WTC11 (cell line): Measurements from ENCODE around the gene CD8A. TPM values are rescaled to one million over a fixed set of nuclear protein-coding genes. Genes with fewer than 3 reads are reported as not detected.

Experiments
- AFF4 ChIP-seq: sonication (generic); formaldehyde crosslinking; IDR thresholded peaks from 2 replicates; pipeline ENCODE4 v1.8.1; 2023; ENCODE audit warnings: mild to moderate bottlenecking, missing genetic modification reagents, borderline replicate concordance
- AR ChIP-seq: fragments of 250-450 bp; sonication (Bioruptor Pico); IDR thresholded peaks from 2 replicates; pipeline ENCODE4 v1.9.0; 2021; ENCODE audit warnings: mild to moderate bottlenecking
- CREB1 ChIP-seq: sonication (generic); formaldehyde crosslinking; IDR thresholded peaks from 2 replicates; pipeline ENCODE4 v1.8.0; 2023; ENCODE audit warnings: mild to moderate bottlenecking, missing genetic modification reagents
- E2F1 ChIP-seq: sonication (generic); formaldehyde crosslinking; IDR thresholded peaks from 2 replicates; pipeline ENCODE4 v1.8.0; 2022; ENCODE audit warnings: mild to moderate bottlenecking, missing genetic modification reagents
- E2F5 ChIP-seq: sonication (generic); formaldehyde crosslinking; IDR thresholded peaks from 2 replicates; pipeline ENCODE4 v1.8.1; 2022; ENCODE audit warnings: mild to moderate bottlenecking, moderate library complexity, missing genetic modification reagents
- EMX1 ChIP-seq: fragments of 250-450 bp; sonication (Bioruptor Pico); IDR thresholded peaks from 2 replicates; pipeline ENCODE4 v1.8.0; 2021; ENCODE audit warnings: mild to moderate bottlenecking
- FOXJ3 ChIP-seq: sonication (generic); formaldehyde crosslinking; IDR thresholded peaks from 2 replicates; pipeline ENCODE4 v1.9.0; 2021; ENCODE audit warnings: missing genetic modification reagents, mild to moderate bottlenecking, borderline replicate concordance
- FOXP4 ChIP-seq: sonication (generic); formaldehyde crosslinking; IDR thresholded peaks from 2 replicates; pipeline ENCODE4 v1.8.0; 2022; ENCODE audit warnings: mild to moderate bottlenecking, missing genetic modification reagents
- HMGA2 ChIP-seq: fragments of 250-450 bp; sonication (Bioruptor Pico); IDR thresholded peaks from 2 replicates; pipeline ENCODE4 v1.4.0; 2021; ENCODE audit warnings: mild to moderate bottlenecking, moderate library complexity
- MAX ChIP-seq: sonication (generic); formaldehyde crosslinking; IDR thresholded peaks from 2 replicates; pipeline ENCODE4 v1.8.0; 2022; ENCODE audit warnings: mild to moderate bottlenecking, missing genetic modification reagents
- MXD4 ChIP-seq: fragments of 250-450 bp; sonication (Bioruptor Pico); IDR thresholded peaks from 2 replicates; pipeline ENCODE4 v1.8.0; 2021; ENCODE audit warnings: mild to moderate bottlenecking, moderate library complexity, borderline replicate concordance
- NFYB ChIP-seq: sonication (generic); formaldehyde crosslinking; conservative IDR thresholded peaks from 2 replicates; pipeline ENCODE4 v1.8.0; 2022; ENCODE audit warnings: low read depth, missing genetic modification reagents
- OVOL2 ChIP-seq: fragments of 250-450 bp; sonication (Bioruptor Pico); IDR thresholded peaks from 2 replicates; pipeline ENCODE4 v1.9.0; 2021; ENCODE audit warnings: mild to moderate bottlenecking, borderline replicate concordance
- PRDM15 ChIP-seq: sonication (generic); formaldehyde crosslinking; IDR thresholded peaks from 2 replicates; pipeline ENCODE4 v1.8.0; 2022; ENCODE audit warnings: missing genetic modification reagents
- USF2 ChIP-seq: sonication (generic); formaldehyde crosslinking; IDR thresholded peaks from 2 replicates; pipeline ENCODE4 v1.8.1; 2023; ENCODE audit warnings: mild to moderate bottlenecking, missing genetic modification reagents, moderate library complexity
- ZBTB43 ChIP-seq: sonication (generic); formaldehyde crosslinking; IDR thresholded peaks from 2 replicates; pipeline ENCODE4 v1.8.1; 2023; ENCODE audit warnings: mild to moderate bottlenecking, missing genetic modification reagents
- ZNF232 ChIP-seq: sonication (generic); formaldehyde crosslinking; IDR thresholded peaks from 2 replicates; pipeline ENCODE4 v1.8.0; 2022; ENCODE audit warnings: mild to moderate bottlenecking, missing genetic modification reagents
- ZNF317 ChIP-seq: sonication (generic); formaldehyde crosslinking; IDR thresholded peaks from 2 replicates; pipeline ENCODE4 v1.8.1; 2023; ENCODE audit warnings: low read depth, mild to moderate bottlenecking, moderate library complexity, missing genetic modification reagents, borderline replicate concordance
- ZNF671 ChIP-seq: fragments of 250-450 bp; sonication (Bioruptor Pico); IDR thresholded peaks from 2 replicates; pipeline ENCODE4 v1.8.0; 2021; ENCODE audit warnings: mild to moderate bottlenecking
- total RNA-seq: library from RNA; stranded (reverse); gene quantifications from 3 replicates; pipeline ENCODE4 v1.2.3, GENCODE V29; 2021

Gene CD8A
- total RNA-seq, 1 experiment from 2014 or later: 0.44 TPM

GRCh38 chr2:86807468-86808275 is 17.0 kb upstream of the CD8A start (continued):
- TF ChIP-seq PRDM15 (CRISPR knock-in tag) (no peak), NFYB (CRISPR knock-in tag) (no peak), CREB1 (CRISPR knock-in tag) (peak; percentile 89; the same call in 1 of the 2 replicates), ZNF671 (CRISPR knock-in tag) (no peak), FOXJ3 (peak; percentile 79; the same call in 1 of the 2 replicates), MXD4 (CRISPR knock-in tag) (no peak), ZNF317 (no peak), HMGA2 (CRISPR knock-in tag) (no peak), EMX1 (no peak), OVOL2 (no peak), E2F5 (CRISPR knock-in tag) (no peak), E2F1 (peak; percentile 95), ZNF232 (CRISPR knock-in tag) (peak; percentile 77), FOXP4 (CRISPR knock-in tag) (peak; percentile 89), MAX (CRISPR knock-in tag) (peak; percentile 98), ZBTB43 (CRISPR knock-in tag) (peak; percentile 74), AFF4 (CRISPR knock-in tag) (0 out of 2 replicates have a peak, but pooled peaks have one; percentile 23), USF2 (CRISPR knock-in tag) (peak; percentile 91), AR (CRISPR knock-in tag) (no peak)
